BJ (cell line): ENCODE results near the gene EBLN2. TPM values are rescaled to one million over a fixed set of nuclear protein-coding genes. Genes with fewer than 3 reads are reported as not detected.

Source experiments
- CTCF ChIA-PET: fragments of 350-600 bp; formaldehyde crosslinking; extraction: SDS; loops from one replicate; lab custom pipeline; 2021; ENCODE audit warnings: antibody characterized with exemption, inconsistent platforms; lab: Yijun Ruan, JAX
- POLR2A ChIA-PET: fragments of 300-600 bp; sonication (Branson Sonifier 250); formaldehyde crosslinking; extraction: SDS; loops from one replicate; lab custom pipeline; 2021; ENCODE audit warnings: antibody characterized with exemption; lab: Charles Lee
- DNase-seq: peaks from one replicate; pipeline ENCODE4 v3.0.0-alpha.2; 2011; ENCODE audit warnings: low read depth
- H3K27me3 ChIP-seq: 2 replicates; pipeline ENCODE4 v1.6.0; 2011; ENCODE audit warnings: low read length; ENCODE audit not compliant: control insufficient read depth, insufficient read depth
- H3K36me3 ChIP-seq: 2 replicates; pipeline ENCODE4 v1.5.1; 2011; ENCODE audit warnings: low read length; ENCODE audit not compliant: control insufficient read depth, insufficient read depth
- H3K4me3 ChIP-seq: 2 replicates; pipeline ENCODE4 v1.5.1; 2011; ENCODE audit warnings: low read depth, mild to moderate bottlenecking, control low read depth, low read length
- polyA plus RNA-seq: library from polyadenylated mRNA; depleted of rRNA; stranded (reverse); fragments of >200 nt; gene quantifications from 2 replicates; pipeline ENCODE4 v1.2.3, GENCODE V29; 2011
- TF ChIP-seq, protein P1 (sequence below): IDR thresholded peaks from 2 replicates; pipeline ENCODE4 v1.5.1; 2011; ENCODE audit warnings: low read depth, mild to moderate bottlenecking, control low read depth, inconsistent platforms, low read length, moderate library complexity; ENCODE audit not compliant: insufficient read depth

EBLN2 gene
- polyA plus RNA-seq, 1 experiment: 1.0 TPM

DNA sequence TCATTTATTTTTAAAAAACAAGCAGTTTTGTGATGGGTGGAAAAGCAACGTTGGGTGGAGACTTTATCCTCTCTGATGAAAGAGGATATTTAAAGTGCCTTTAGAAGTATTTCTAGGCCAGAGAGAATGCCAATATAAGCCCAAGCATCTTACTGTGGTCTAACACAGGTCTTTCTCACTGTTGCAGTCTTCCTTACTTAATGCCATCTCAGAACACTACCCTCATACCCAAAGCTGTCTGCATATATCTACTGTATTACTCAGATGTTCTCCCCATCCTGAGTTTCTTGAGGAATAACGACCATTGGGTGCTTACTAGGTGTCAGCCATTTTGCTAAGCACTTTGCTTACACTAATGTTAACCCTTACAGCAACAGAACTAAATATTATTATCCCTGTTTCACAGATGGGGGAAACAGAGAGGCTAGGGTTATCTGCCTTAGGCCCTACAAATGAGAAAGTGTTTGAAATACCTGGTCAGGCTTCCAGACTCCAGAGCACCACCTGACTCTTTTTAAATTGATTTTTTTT, 29.8 kb upstream of the EBLN2 start:
- no peak overlapping the region for H3K4me3 ChIP-seq
- ChIA-PET POLR2A (no interaction called here), CTCF (interaction anchor here (0.6 kb wide), 1 partner anchor 646 kb away, joined by 4 read pairs; no protein-coding TSS in a partner anchor)
- H3K27me3 ChIP-seq: no peaks in the 10 kb centered on the region
- H3K36me3 ChIP-seq: no peaks in the 10 kb centered on the region; the same call in 1 of the 2 replicates
- no peak for DNase-seq
- TF ChIP-seq, protein P1, sequence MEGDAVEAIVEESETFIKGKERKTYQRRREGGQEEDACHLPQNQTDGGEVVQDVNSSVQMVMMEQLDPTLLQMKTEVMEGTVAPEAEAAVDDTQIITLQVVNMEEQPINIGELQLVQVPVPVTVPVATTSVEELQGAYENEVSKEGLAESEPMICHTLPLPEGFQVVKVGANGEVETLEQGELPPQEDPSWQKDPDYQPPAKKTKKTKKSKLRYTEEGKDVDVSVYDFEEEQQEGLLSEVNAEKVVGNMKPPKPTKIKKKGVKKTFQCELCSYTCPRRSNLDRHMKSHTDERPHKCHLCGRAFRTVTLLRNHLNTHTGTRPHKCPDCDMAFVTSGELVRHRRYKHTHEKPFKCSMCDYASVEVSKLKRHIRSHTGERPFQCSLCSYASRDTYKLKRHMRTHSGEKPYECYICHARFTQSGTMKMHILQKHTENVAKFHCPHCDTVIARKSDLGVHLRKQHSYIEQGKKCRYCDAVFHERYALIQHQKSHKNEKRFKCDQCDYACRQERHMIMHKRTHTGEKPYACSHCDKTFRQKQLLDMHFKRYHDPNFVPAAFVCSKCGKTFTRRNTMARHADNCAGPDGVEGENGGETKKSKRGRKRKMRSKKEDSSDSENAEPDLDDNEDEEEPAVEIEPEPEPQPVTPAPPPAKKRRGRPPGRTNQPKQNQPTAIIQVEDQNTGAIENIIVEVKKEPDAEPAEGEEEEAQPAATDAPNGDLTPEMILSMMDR: no peak

DNA sequence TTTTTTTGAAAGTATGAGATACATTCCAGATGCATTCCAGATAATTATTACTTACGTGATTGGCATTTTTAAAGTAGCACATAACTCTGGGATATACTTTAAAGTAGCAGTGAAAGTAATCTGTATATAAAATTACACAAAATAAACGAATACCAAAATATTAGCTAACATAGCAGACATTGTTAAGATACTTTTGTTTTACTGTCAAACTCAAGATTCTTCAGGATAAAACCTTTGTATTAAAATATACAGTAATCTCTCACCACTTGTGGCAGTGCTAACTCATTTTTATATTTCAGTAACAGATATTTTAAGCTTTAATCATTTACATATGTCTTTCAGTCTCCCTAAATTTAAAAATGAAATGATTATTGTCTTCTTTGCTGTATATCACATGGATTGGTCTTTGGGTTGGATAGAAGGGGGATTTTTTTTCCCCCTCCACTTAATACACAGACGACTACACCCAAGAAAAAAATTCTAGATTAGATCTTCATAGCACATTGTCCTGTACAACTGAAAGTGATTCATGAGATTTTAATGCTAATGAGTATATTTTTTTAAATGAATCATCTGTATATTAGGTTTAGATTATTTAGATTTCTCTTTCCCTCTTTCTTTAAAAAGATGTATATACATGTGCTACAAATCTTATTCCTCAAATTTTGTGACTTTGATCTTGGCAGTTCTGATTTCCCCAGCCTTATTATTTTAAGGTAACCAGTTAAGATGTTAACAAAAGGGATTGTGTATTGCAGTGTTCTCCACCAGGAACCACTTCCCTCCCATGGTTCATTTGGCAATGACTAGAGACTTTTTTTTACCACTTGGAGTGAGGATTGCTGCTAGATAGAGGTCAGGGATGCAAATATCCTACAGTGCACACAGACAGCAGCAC, 24.5 kb upstream of the EBLN2 start:
- CTCF ChIA-PET: interaction anchor here (0.7 to 1.5 kb wide), 2 partner anchors 98 to 109 kb away, joined by 3 to 4 read pairs; no protein-coding TSS in a partner anchor
- DNase-seq: peak; percentile 14
- POLR2A ChIA-PET: interaction anchor here (0.6 kb wide), 1 partner anchor 149 kb away, joined by 3 read pairs; the partner anchor contains the start of gene GXYLT2
- TF ChIP-seq, protein P1: no peak
- H3K36me3 ChIP-seq: no peaks in the 10 kb centered on the region
- no peak overlapping the region for H3K4me3 ChIP-seq
- H3K27me3 ChIP-seq: no peaks in the 10 kb centered on the region

DNA sequence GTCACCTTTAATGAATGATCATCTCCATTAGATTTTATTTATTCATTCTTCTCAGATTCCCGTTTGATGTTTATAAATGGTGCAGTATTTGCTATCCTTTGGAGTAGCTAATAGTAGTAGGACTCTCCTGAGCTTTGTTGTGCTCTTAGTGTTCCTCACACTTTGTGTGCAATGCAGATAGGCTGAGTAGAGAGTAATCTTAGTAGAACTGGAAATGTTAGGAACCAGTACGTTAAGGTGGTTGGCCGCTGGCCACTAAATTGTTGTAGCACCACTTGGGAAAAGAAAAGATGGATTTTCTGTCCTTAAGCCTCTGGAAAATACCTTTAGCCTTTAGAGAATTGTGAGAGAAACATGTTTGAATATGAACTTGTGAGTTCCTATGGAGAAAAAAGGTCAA, 19.9 kb upstream of the EBLN2 start:
- Histone ChIP-seq H3K36me3 (no peaks in the 10 kb centered on the region), H3K27me3 (no peaks in the 10 kb centered on the region), H3K4me3 (no peak overlapping the region)
- TF ChIP-seq, protein P1: no peak
- POLR2A ChIA-PET: no interaction called here
- CTCF ChIA-PET: no interaction called here
- DNase-seq: no peak

DNA sequence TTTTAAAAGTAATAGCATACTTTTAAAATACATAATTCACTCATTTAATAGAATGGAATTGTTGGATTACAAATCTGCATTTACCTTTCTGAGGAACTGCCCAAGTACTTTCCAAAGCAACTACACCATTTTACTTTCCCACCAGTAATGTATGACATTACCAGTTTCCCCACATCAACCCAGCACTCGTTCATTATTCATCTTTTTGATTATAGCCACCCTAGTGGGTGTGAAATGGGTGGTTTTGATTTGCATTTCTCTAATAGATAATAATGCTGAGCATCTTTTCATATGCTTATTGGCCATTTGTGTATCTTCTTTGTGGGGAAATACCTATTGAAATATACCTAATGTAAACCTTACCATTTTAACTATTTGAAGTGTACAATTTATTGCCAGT, 18.0 kb upstream of the EBLN2 start:
- Histone ChIP-seq H3K4me3 (no peak overlapping the region), H3K27me3 (no peaks in the 10 kb centered on the region), H3K36me3 (no peaks in the 10 kb centered on the region)
- ChIA-PET CTCF (no interaction called here), POLR2A (no interaction called here)
- no peak for DNase-seq
- TF ChIP-seq, protein P1: no peak

DNA sequence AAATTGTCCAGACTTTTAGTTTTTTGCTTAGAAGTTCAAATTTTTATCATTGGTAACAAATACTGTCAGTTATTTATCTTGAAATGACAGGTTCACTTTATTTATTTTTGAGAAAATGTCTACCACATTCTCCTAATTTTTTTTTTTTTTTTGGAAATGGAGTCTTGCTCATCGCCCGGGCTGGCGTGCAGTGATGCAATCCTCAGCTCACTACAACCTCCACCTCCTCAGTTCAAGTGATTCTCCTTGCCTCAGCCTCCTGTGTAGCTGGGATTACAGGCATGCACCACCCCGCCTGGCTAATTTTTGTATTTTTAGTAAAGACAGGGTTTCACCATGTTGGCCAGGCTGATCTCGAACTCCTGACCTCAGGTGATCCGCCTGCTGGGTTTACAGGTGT, 16.1 kb upstream of the EBLN2 start:
- ChIA-PET CTCF (interaction anchor here (0.8 to 1.4 kb wide), 3 partner anchors 11 to 194 kb away, joined by 3 to 10 read pairs (median 3); no protein-coding TSS in a partner anchor), POLR2A (no interaction called here)
- Histone ChIP-seq H3K4me3 (no peak overlapping the region), H3K27me3 (no peaks in the 10 kb centered on the region), H3K36me3 (no peaks in the 10 kb centered on the region)
- TF ChIP-seq, protein P1: no peak
- DNase-seq: no peak
